Activated T-cell treated with anti-CD3 and anti-CD28 coated beads for 4 hours (primary cell): ENCODE measurements around the gene FXYD3.

Experiments used
- DNase-seq: peaks from one replicate; pipeline ENCODE4 v3.0.0-alpha.2; 2020

The FXYD3 gene

DNA sequence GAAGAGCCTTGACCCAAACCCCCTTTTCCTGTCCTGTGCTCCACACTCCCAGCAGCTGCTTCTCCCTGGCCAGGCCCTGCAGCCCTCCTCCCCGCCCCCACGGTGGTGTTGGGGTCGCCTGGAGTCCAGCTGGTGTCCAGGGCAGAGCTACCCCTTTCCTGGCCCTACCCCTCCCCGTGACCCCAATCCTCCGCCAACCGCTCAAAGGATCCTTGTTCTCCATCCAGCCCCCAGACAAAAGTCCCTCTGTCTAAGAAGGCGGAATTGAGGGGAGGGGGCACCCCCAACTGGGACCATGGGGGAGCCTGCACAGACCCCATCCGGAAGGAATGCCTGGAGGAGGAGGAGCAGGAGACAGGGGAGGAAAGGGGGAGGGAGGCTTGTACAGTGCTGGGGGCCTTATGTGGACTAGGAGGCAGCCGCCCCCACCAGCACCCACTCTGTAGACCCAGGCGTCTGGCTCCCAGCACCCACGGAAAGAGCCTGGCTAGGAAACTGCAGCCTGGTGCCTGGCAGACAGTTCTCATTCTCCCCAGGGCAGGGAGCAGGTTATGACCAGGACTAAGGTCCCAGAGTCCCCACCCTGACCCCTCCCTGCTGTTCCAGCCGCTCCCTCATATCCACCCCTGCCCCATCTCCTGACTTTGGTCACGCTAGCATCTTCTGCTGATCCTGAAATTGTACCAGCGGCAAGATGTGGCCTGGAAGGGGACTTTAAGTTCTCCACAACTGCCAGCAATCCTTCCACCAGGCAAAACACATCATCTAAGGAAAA is at the start of gene FXYD3:
Gene FXYD3 (plus strand): TSS at position 647 of the 775 bp plus-strand sequence. CDS start 3,554 bp downstream, outside the sequence.
- no peak for DNase-seq

DNA sequence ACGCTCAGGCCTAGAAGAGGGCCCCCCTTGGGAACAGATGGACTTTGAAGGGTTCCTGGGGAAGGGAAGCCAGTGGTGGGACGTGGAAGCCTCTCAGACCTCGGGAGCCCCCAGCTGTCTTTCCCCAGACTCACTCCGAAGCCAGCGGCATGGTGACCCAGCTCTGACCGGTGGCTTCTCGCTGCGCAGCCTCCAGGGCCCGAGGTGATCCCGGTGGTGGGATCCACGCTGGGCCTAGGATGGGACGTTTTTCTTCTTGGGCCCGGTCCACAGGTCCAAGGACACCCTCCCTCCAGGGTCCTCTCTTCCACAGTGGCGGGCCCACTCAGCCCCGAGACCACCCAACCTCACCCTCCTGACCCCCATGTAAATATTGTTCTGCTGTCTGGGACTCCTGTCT is 49.5 kb upstream of the FXYD3 start:
- DNase-seq: no peak

DNA sequence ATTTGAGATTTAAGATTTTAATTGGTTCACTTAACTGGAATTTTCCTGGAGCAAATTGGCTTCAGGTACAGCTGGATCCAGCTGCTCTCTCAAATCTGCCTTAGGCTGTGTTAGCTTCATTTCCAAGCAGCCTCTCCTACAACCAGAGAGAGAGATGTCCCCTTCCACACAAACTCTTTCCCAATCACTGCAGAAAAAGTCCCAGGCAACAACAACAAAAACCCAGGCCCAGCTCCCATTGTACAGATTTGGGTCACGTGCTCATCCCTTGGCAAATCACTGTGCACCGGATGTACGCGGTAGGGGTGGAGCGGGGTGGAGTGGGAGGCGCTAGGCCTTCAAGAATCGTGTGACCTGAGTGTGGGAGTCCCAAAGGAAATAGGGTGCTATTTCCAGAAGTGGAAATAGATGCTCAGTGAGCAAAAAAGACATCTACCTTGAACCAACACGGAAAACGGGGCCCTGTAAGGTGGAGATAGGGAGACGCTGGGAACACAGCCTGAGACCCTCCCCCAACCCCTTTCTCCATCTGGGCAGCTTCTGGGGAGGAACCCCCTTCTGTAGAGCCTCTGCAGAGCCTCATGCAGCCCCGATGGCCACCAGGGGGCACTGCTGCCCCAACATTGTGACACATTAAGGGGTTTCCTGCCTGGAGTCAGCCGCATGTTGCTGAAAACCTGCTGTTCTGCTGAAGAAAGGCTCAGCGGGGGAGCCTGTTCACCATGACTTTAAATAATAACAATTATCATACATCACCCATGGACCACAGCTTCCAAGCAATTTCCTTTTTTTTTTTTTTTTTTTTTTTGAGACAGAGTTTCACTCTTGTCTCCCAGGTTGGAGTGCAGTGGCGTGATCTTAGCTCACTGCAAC is 48.7 kb upstream of the FXYD3 start:
- peak; percentile 90 for DNase-seq

DNA sequence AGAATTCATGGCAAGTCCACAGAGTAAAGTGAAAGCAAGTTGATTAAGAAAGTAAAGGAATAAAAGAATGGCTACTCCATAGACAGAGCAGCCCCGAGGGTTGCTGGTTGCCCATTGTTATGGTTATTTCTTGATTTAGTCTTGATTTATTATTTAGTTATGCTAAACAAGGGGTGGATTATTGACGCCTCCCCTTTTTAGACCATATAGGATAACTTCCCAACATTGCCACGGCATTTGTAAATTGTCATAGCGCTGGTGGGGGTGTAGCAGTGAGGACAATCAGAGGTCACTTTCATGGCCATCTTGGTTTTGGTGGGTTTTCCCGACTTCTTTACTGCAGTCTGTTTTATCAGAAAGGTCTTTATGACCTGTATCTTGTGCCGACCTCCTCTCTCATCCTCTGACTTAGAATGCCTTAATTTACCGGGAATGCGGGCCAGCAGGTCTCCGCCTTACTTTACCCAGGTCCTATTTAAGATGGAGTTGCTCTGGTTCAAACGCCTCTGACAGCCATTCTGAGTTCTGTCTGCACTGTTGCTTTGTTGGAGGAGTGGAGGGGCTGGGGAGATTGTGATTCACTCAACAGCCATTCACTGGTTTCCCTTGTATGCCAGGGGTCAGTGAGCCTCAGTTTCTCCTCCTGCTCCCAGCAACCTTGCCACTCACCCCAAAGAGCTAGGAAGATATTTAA is 46.5 kb upstream of the FXYD3 start:
- DNase-seq: no peak

GRCh38 chr19:35069696-35070095 is 45.9 kb upstream of the FXYD3 start:
- DNase-seq: no peak

DNA sequence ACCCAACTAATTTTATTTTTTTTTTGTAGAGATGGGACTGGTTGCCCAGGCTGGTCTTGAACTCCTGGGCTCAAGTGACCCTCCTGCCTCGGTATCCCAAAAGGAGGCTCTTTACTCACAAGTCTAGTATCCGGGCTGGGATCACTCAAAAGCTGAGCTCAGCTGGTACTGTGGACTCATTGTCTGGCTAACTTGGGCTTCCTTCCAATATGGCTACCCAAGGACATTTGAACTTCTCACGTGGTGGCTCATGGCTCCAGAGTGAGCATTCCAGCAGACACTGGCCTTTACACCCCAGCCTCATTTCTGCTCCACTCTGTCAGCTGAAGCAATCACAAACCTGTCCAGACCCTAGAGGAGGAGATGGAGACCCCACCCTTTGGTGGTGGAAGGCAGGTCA is 45.2 kb upstream of the FXYD3 start:
- no peak for DNase-seq

GRCh38 chr19:35073516-35073915 is 42.1 kb upstream of the FXYD3 start:
- no peak for DNase-seq

DNA sequence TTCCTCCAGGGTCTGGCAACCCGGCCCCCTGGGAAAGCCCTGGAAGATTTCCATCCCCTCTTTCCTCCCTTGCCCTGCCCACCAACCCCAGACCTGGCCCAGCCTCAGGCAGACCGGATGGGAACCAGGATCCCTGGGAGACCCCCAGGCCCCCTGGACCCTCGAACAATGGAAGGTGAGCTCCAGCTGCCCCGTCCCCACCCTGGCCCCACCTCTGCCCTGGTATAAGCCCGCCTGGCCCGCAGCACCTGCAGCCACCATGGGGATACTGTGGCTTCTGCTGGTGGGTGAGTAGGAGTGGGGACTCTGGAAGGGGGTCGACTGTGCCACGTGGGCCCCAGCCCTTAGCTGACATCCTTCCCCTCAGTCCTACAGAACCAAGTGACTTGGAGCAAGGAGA is 41.7 kb upstream of the FXYD3 start:
- DNase-seq: no peak

DNA sequence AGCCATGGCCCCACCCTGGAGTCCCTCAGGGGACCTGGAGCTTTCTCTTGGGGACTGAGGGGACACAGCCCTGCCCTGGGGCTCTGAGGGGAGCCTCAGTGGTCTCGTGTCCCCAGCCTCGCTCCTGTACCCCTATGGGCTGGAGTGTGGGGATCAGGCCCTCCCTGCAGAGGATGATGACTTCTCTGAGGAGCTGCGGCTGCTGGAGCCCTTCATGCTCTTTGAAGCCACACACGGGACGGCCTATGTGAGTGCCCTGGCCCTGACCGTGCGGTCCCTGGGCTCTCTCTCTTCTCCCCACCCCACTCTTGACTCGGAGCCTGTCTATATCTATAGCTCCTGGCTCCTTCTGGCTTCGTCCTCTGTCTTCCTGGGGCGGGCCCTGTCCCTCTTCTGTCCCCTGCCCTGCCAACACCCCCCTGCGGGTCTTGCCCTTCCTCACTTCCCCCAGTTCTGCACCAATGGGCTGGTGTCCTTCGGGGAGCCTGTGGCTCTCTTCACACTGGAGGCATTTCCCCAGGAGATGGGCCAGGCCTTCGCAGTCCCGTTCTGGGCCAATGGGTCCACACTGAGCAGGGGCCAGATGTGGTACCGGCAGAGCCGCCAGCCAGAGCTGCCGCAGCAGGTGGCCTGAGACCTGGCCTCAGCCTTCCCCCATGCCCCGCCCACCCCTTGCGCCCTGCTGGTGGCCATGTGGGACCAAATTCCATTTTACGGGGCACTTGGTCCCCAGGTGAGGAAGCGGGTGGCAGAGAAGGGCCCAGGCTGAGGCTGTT is 41.0 kb upstream of the FXYD3 start:
- no peak for DNase-seq

DNA sequence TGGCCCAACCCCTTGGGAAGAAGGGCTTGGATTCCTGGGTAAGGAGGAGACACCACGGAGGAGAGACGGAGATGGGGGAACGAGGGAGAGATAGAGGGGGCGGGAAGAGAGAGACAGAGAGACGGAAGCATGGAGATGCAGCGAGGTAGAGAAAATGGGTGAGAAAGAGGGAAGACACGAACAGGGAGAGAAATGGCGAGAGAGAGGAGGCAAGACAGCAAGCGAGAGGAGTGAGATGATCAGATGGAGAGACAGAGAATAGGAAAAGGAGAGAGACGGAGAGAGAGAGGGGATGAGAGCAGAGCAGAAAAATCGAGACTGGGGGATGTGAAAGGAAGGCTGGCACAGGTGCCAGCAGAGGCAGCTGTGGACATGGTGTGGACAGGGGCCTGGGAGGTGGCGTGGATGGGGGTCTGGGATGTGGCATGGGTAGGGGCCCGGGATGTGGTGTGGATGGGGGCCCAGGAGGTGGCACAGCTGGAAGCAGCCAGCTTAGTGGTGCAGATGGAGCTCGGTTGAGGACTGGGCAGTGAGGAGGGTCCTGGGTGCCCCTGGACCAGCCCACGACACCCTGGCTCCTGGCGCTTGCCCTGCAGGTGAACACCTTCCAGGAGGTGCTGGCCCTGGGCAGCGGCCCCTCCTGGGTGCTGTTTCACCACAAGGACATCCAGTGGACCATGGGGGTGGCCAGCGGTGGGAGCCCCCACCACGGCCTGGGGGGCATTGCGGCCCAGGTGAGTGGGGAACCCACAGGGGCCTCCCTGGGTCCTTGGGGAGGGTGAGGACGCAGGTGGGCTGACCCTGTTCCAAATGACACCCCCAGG is 40.2 kb upstream of the FXYD3 start:
- DNase-seq: no peak

DNA sequence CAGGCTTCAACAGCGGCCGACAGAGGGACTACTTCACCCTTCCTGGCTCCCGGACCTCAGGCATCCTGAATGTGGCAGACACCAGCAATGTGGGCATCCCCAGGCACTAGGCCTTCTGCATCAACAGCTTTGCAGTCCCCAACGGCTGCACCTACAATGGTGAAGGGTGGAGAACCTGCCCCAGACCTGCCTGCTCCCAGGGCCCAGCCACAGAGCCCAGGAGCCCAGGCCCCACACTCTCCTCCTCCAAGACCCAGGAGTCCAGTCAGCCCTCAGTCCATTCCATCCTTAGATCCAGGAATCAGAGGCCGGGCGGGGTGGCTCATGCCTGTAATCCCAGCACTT is 39.6 kb upstream of the FXYD3 start:
- no peak for DNase-seq

DNA sequence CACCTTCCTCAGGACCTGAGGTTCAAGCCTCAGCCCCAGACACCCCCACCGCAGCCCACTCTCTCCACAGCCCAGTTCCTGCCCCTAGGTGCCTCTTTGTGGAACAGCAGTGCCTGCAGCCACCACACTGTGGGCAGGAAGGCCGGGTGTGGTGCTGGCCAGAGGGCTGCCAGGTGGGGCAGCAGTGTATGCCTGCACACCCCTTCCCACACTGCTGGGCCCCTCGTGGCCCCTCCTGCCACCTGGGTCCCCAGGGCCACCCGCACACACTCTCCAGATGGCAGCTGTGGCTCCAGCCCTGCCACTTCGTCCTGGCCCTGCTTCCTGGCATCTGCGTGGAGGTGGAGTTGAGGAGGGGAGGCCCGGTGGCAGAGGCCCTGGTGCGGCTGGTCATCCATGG is 39.0 kb upstream of the FXYD3 start:
- no peak for DNase-seq

DNA sequence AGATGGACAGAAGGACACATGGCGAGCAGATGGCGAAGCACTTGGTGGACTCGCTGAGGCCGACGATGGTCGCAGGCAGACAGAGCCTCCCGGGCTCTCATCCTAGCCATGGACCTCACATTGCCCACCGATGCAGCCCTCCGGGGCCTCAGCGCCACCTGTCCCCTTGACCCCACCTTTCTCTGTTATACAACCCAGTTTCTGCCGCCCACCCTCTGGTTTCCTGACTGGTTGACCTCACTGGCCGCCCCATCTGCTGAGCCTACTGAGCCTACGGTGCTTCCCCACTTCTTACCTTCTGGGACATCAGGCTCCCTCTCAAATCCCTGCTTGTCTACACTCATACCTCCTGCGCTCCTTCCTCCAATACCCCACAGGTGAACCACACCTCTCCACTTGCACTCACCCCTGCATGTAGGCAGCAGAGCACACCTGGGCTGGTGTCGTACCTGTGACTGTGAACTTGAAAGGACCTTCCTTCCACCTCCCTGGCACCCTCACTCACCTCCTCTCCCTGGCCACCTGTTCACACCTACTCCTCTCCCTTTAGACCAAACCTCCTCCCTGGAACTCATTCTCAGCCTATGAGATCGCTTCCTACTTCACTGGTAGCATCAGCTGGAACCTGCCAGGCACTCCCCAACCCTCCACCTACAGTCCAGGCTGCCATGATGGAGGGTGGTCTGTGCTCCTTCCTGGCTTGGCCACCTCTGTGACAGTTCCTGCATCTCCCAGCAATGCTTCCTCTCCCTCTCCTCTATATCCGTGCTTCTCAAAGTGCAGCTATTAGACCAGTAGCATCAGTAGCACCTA is 38.0 kb upstream of the FXYD3 start:
- no peak for DNase-seq

GRCh38 chr19:35079826-35080225 is 35.8 kb upstream of the FXYD3 start:
- no peak for DNase-seq

- DNase-seq: no peak
These were observed 34.9 kb upstream of the FXYD3 start for GRCh38 chr19:35080613-35081170.

DNA sequence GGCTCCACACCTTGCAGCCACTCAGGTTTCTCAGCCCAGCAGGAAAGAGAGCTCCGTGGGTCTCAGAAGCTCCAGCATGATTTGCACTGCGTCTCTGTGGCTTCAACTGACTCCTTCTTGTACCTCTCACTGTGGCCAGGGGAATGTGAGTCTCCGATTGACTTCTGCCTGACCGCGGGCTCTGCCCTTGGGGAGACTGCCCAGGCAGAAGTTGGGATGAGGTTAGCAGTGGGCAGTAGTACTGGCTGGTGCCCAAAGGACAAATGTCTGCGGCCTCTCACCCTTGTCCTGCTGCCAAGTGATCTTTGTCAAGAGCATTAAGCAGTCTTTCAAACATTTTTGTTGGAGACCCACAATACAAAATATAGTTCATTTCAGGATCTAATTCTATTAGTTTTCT is 34.4 kb upstream of the FXYD3 start:
- no peak for DNase-seq

- DNase-seq: no peak
These were observed 31.7 kb upstream of the FXYD3 start for GRCh38 chr19:35083691-35084508.

- no peak for DNase-seq
These were observed 31.2 kb upstream of the FXYD3 start for GRCh38 chr19:35084509-35084762.

DNA sequence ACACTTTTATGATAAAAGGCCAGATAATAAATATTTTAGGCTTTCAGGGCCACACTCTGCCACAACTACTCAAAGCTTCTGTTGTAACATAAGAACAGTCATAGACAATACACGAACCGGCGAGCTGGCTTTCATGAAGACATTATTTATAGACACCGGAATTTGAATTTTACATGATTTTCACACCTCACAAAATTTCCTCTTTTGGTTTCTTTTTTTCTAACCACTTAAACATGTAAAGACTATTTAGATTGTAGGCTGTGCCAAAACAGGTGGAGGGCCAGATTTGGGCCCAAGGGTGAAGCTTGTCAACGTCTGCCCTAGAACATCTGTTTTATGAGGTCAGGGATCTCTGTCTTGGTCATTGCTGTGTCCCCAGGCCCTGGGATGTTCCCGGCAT is 29.7 kb upstream of the FXYD3 start:
- DNase-seq: no peak

- no peak for DNase-seq
These were observed 29.2 kb upstream of the FXYD3 start for GRCh38 chr19:35086455-35086854.
